ENCODE measurements around the gene CCBE1.
"Not testable (repeated sequence)": the region's sequence is repeated elsewhere in the genome, so short reads cannot be mapped to it uniquely, and the experiment has no call there.

Gene CCBE1

DNA sequence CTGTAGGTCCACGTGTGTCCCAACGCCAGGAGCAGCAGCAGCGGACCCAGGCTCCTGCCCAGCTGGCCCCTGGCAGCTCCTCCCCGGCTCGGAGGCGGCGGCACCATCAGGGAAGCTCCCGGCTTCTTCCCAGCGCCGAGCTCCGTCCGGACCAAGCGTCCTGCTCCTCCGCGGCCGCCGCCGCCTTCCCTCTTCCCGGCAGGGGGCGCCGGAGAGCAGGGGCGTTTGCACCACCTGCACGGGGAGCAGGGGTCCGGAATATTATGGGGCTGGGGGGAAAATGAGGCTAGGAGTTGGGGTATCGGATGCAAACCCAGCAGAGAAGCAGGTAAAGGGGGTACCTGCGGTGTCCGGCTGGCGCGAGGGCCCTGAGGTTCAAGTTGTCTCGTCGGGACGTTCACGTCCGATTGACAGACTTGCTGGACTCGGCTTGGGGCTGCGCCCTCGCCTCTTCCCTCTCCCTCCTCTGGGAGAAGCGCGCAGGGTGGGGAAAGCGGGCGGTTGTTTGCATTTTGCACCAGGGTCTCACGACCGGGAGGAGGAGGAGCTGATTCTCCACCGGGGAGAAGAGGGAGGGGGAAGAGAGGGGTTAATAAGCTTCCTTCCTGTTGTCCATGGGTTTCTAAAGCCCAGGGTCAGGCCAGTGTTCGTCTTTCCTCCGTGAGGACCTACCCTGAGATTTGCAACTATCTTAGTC lies at the start of gene CCBE1:
Gene CCBE1, minus strand, starts transcription at position 188 of the 697 bp plus-strand sequence.
- DNase-seq (ENCODE audit: low read depth, low spot score) = no peak

DNA sequence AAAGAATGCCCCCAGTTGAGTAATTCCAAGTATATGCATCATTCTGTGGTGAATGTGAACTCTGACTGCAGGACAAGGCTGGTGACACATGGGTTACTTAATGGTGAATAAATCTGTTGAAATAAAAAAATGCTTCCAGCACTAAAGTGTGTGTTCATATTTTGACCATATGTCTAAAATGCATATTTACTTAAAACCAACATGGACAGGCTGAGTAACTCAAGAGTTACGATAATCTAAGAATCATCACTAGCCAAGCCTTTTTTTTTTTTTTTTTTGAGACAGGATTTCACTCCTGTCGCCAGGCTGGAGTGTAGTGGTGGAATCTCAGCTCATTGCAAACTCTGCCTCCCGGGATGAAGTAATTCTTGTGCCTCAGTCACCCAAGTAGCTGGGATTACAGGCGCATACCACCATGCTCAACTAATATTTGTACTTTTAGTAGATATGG lies 47.1 kb upstream of the CCBE1 start:
- DNase-seq (ENCODE audit: low read depth, low spot score) = no peak

DNA sequence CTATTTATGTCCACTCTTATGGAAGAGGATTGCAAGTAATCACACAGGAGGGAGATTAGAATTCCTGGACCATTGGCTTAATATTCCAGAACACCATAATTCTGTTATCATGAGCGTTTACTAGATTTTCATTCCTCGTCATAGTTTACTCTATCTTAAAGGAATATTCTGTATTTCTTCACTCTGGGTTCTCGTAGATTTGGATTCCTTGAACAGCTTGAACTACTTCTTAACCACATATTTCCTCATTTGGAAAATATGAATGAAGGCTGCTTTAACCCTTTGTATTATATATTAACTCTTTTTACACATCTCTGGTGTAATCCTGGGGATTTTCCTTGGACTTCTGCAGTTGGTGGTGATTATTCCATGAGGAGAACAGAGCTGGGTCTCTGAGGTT lies 46.3 kb upstream of the CCBE1 start:
- DNase-seq (ENCODE audit: low read depth, low spot score) = no peak

- DNase-seq (ENCODE audit: low read depth, low spot score) = no peak
These were observed 45.3 kb upstream of the CCBE1 start for GRCh38 chr18:59742325-59743111.

GRCh38 chr18:59740141-59740540 lies 42.9 kb upstream of the CCBE1 start:
- DNase-seq (ENCODE audit: low read depth, low spot score) = no peak

DNA sequence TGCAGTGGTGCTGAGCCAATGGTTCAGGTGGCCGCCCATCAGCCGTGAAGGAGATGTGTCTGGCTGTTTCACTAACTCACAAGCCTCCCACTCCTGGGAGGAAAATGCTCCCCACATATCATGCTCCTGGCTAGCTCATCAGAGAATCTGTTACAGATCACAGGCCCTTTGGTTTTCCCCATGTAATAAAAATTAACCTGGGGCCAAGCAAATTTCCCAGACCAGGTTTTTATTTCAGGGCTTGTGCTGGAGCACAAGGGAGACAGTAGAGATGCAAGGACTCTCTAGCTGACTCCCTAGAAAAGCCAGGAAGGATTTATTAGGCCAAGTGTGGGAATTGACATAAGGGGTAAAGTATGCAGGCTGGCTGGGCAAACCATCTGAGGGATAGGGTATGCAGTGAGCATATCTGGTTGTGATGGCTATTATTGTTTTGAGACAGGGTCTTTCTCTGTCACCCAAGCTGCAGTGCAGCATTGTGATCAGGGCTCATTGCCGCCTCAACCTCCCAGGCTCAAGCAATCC lies 40.6 kb upstream of the CCBE1 start:
- no peak for DNase-seq (ENCODE audit: low read depth, low spot score)

DNA sequence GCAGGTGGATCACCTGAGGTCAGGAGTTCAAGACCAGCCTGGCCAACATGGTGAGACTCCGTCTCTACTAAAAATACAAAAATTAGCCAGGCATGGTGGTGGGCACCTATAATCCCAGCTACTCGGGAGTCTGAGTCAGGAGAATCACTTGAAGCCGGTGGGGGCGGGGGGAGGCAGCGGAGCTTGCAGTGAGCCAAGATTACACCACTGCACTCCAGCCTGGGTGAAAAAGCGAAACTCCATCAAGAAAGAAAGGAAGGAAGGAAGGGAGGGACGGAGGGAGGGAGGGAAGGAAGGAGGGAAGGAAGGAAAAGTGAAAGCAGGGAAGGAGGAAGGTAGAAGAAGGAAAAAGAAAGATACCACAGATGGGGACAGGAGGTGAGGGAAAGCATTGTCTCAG lies 40.1 kb upstream of the CCBE1 start:
- DNase-seq (ENCODE audit: low read depth, low spot score) = not testable (repeated sequence)

DNA sequence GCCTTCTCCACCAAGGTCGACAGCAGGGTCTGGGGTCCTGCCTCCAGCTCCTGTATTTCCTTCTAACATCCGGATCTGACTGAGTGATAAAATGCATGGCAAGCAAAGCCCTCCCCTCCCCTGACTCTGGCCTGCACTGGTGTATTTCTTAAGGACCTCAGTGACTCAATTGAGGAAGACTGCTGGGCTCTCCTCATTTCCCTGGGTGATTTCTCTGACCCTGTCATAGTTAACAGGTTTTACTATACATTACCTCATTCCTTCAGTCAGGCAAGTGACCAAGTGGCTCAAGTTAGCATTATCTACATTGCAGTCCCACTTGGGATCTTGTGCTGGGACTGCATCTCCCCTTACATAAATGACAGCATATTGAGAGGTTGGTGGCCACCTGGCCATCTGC lies 38.8 kb upstream of the CCBE1 start:
- no peak for DNase-seq (ENCODE audit: low read depth, low spot score)

DNA sequence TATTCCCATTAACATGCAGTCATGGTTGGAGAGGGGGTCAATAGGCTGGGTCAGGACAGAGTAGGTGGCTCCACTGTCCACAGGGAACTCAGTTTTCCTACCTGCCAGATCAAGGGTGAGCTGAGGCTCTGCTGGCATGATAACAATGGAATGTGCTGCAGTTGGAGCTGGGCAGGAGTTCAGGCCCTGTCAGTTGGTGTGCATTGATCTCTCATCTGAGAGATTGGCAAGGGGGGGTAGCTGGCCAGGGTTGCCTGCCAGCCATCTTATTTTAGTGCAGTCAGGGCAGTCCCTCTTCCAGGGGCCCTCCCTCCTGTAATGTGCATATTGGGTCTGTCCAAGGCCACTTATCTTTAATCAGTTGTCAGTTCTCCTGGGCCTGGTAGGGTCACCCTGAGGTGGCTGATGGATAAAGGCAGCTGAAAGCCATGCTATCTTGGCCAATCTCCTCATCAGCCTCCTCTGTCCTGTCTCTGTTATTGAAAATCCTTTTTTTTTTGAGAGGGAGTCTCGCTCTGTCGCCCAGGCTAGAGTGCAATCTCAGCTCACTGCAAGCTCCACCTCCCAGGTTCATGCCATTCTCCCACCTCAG lies 38.1 kb upstream of the CCBE1 start:
- DNase-seq (ENCODE audit: low read depth, low spot score) = no peak

DNA sequence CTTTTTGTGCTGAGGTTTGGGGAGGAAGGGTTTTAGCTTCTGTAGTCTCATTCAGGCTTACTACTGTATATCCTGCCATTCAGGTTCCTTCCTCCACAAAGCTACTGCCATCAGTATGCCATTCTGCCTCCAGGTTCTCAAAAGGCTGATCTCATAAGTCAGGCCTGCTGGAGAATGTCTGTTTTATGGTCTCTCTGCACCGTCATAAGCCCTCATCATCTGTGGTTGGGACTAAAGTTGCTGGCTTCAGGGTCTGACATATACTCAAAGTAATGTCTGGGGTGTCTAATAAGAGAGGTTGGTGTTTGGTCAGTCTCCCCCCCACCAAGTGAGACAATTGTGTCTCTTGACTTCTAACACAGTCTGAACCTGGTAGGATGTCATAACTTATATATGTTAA lies 36.2 kb upstream of the CCBE1 start:
- no peak for DNase-seq (ENCODE audit: low read depth, low spot score)

DNA sequence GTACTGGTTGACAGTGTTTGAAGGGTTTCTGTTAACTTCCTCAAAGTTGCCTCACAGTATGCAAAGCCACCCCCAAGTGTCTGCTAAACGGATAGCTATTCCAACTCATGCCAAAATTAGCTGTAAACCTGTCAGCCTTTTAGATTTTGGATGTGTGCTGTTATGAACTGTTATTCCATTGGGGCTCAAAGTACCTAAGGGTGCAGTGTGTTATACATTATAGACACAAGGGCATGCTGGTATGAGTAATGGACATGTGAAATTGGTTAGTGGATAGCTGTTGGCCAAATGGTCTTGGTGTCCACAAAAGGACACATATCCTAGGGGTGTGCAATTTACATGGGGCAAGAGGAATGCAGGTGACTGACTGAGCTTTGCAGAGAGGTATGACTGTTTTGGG lies 33.7 kb upstream of the CCBE1 start:
- DNase-seq (ENCODE audit: low read depth, low spot score) = no peak

DNA sequence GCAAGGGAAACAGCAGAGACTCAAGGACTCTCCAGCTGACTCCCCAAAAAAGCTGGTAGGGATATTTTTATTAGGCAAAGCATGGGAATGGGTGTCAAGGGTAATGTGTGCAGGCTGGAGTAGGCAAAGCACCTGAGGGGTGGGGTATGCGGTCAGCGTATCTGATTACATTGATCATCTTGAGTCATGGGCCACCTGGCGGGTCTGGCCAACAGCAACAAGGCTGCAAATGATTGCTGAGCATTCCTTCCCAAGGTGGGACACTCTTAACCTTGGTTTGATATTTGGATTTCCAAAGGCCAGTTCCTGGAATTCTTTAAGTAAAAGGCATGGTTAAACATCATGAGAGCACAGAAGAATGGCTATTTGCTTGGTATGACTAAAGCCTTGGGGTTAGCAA lies 32.6 kb upstream of the CCBE1 start:
- DNase-seq (ENCODE audit: low read depth, low spot score) = no peak

DNA sequence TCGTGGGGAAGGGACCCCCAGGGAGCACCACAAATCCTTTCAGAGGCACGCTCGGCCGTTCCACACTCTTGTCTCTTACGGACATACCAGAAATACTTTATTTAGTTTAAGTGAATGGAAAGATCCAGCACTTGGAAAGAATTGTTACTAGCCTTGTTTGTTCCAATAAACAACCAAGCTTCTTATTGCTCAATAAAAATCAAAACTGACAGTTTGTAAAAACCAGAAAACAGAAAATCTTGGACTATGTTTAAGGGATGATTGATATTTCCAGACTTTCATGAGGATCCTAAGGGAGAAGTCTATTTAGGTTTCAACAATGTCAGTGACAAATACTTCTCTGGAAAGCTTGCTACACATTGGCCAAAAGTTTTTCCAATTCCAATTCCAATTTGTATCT lies 31.6 kb upstream of the CCBE1 start:
- DNase-seq (ENCODE audit: low read depth, low spot score) = no peak

DNA sequence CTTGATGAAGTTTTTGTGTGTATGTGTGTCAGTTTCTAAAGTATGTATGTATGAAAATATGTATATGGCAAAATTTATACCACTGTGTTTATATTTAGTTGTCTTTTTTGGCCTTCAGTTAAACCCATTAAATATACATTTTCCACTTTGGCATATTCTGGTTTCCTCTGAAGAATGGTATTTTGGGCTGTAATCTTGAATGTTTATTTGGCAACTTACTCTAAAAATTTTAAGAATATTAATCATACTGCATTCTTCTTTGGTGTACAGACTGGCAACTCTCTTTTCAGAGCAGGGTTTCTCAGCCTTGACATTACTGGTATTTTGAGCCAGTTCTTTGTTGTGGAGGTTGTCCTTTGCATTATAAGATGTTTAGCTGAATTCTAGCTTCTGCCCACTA lies 27.9 kb upstream of the CCBE1 start:
- DNase-seq (ENCODE audit: low read depth, low spot score) = no peak

- no peak for DNase-seq (ENCODE audit: low read depth, low spot score)
These were observed 26.9 kb upstream of the CCBE1 start for GRCh38 chr18:59724103-59724502.

DNA sequence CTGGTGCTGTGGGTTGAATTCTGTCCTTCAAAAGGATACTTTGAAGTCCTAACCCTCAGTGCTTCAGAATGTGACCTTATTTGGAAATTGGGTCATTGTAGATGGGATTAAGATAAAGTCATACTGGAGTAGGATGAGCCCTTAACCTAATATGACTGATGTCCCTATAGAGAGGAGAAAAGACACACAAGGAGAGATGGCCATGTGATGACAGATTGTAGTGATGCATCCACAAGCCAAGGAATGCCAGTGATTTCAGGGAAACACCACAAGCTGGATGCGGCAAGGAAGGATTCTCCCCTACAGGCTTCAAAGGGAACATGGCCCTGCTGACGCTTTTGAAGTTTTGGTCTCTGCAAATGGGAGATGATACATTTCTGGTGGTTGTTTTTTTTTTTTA lies 24.7 kb upstream of the CCBE1 start:
- no peak for DNase-seq (ENCODE audit: low read depth, low spot score)

DNA sequence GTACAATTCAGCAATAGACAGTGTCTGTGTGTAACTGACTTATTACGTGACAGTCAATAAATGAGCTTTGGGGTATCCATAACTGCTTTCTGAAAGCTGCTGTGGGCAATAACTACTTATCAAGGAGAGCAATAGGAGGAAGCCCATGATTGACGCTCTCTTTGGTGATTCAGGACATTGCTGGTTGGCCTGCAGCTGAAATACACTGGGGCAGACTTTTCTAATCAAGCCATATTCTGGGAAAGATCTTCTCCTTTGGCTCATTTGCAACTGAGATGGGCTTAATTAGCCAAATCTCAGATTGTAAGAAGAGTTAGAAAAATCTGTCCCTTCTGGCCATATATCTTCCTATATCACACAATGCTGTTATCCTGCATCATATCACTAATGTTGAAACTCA lies 24.0 kb upstream of the CCBE1 start:
- DNase-seq (ENCODE audit: low read depth, low spot score) = no peak

DNA sequence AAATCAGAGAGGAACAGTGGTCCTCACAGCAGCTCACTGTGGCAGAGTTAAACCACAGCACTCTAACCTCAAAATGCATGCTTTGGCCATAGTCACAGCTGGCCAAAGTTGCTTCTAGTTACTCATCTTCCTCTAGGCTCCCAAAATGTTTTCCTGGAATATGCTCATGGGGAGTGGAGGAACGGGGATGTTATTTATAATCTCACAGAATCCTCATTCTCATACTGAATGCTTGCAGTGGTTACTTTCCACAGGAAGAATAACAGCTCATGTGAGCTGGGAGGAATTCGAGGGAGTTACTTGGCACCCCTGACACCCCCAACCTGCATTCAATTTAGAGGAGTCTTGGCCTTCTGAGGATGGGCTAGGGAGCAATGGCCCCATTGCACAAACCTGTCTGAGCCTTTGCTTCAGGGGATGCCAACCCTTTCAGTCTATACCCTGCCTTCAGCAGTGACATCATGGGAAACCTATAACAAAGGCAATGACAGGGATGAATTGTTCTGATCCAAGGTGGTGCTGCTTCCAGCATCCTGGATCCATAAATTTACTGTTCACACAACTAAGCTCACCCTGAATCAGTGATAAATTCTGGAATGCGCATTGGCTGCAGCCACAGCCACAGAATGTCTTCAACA lies 22.4 kb upstream of the CCBE1 start:
- no peak for DNase-seq (ENCODE audit: low read depth, low spot score)

- DNase-seq (ENCODE audit: low read depth, low spot score) = no peak
These were observed 21.4 kb upstream of the CCBE1 start for GRCh38 chr18:59718464-59719157.

- no peak for DNase-seq (ENCODE audit: low read depth, low spot score)
These were observed 20.9 kb upstream of the CCBE1 start for GRCh38 chr18:59718108-59718463.

DNA sequence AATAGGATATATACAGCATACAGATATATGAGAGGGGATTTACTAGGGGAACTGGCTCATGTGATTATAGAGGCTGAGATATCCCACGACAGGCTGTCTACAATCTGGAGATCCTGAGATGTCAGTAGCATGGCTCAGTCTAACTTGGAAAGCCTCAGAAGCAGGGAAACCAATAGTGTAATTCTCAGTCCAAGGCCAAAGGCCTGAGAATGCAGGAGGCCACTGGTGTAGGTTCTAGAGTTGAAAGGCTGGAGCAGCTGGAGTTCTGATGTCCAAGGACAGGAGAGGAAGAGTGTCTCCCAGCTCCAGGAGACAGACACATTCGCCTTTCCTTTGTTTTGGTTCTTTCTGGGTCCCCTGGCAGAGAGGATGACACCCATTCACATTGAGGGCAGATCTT lies 20.1 kb upstream of the CCBE1 start:
- DNase-seq (ENCODE audit: low read depth, low spot score) = no peak

DNA sequence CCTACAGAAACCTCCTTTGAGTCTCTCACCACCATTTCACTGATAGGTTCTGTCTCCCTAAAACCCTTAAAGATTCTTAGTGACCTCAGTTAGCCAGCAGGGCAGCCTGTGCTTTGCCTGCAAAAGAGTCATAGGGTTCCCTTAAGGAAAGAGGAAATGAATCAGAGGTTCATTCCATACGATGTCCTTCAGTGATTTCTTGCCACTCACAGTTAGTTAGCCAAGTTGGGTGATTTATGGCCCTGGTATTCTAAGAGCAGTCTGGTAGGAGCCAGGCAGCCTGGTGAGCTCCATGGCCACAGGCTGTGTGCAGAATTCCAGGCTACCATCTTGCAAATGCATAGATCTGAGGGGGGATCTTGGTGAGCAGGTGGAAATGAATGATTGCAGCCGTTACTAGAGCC lies 18.7 kb upstream of the CCBE1 start:
- DNase-seq (ENCODE audit: low read depth, low spot score) = no peak
